HG03095 (cell line): ENCODE results near the gene SPAG16.

Source experiments
- ATAC-seq: cut with Tn5 transposase; IDR thresholded peaks from one replicate; pipeline ENCODE4 v1.9.1; 2021; ENCODE audit warnings: moderate library complexity; ENCODE audit not compliant: unreplicated experiment

SPAG16 gene

DNA sequence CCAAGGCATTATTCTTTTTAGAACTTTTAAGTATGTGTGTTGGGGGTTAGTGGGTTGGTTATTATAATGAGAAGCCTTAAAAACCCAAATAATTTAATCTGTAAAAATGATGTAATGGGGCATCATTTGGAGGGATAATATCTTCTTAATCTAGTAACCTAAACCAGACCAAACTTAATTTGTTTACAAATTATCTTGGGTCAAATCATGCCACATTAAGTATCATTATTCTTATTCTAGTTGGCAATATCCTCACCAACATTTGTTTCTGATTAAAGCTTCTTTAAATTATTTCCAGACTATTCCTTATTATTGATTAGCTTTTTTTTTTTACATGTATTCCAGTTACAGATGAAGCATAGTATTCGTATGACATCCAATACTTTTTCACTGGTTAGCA, 1041.1 kb downstream of the SPAG16 start:
- no peak for ATAC-seq

DNA sequence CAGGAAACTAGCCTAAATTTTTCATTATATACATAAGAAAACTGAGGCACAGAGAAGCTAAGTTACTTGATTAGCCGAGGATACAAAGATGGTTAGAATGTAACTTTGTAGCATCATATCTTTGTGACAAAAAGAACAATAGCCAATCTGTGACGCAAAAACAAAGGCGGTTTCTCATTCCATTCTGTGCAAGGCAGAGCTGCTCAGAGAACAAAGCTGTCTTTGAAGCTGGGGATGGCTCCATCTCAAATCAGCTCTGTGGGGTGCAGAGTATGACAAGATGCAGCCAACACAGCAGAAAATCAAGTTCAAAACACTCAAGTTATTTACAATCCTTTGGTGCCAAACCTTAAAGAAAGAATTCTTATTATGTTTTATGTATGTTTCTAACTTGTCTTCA, 1044.7 kb downstream of the SPAG16 start:
- no peak for ATAC-seq

GRCh38 chr2:214341646-214342045, 1057.4 kb downstream of the SPAG16 start:
- no peak for ATAC-seq

GRCh38 chr2:214358506-214358905, 1074.2 kb downstream of the SPAG16 start:
- ATAC-seq, result no peak

GRCh38 chr2:214361116-214361515, 1076.9 kb downstream of the SPAG16 start:
- no peak for ATAC-seq

DNA sequence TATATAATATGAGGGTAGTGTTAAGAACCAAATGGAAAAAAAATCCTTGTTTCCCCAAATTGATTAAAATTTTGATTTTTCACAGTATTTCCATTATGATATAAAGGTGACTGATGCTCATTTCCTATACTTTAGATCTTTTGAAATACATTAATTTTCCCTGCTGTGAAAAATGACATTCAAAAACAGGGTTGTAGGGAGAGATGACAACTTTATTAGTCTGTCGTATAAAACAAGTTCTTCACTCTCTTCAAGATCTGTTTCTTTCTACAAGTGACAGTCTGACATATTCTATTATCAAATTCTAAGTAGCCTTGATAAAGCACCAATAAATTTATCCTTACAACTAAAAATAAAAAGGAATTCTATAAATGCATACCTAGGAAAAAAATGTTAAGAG, 1081.3 kb downstream of the SPAG16 start:
- ATAC-seq, result no peak

GRCh38 chr2:214367171-214367570, 1082.9 kb downstream of the SPAG16 start:
- ATAC-seq, result no peak

DNA sequence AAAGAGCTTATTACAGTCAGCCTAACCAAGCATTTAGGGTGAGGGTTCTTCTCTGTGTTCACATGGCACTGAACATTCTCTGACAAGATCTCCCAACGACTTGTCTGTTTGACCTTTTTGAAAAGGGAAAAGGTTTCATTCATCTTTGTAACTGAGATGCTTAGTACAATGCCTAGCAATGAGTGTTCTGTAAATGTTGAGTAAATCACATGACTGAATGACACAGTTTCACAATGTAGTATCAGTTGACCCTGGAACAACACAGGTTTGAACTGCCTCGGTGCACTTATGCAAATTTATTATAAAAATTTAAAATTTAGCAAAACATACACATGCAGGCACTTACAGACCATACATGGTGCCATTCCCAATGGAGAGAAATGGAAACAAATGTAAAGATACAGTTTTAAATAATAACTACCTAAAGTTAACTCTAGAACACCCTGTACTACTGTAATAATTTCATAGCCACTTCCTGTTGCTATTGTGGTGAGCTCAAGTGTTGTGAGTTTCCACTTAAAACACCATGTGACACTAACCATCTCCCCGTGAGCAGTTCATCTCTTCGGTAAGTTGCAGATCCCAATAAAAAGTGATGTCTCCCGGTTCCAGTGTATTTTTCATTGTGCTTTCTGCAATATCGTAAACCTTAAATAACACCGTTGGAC, 1092.5 kb downstream of the SPAG16 start:
- no peak for ATAC-seq

DNA sequence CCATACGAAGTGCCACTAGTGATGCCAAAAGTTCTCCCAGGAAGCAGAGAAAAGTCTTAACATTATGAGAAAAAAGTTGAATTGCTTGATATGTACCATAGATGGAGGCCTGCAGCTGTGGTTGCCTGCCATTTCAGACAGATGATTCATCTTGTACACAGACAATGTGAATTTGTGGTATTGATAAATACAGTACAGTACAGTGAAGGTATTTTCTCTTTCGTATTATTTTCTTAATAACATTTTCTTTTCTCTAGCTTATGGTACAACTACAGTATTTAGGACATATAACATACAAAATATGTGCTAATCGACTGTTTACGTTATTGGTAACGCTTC, 1093.0 kb downstream of the SPAG16 start:
- ATAC-seq, result no peak

DNA sequence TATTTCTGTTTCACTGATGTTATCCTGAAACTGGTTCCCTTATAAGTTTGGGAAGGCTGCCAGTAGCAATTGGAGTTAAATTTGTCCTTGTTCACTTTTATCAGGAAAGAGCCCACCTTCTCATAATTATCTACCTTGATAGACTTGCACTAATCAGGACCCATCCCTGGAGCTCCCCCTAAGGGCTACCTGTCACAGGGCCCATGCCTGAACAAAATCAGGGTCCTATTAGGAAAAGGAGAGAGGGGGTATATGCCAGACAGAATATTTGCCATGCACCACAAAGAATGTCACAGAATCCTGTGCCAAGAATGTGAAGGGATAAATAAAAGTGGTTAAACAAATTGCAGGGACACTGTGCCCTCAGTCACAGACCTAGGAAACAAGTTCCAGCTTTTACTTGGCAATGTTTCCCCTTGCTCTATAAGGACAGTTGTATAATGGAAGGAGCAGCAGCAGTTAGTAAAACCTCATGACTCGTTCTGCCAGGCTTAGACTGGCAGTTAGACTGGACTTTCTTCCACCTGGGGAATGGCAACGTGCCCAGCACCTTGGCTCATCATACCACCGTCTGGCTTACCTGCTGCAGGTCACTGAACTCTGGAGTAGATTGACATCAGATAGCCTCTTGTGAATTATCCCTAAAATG, 1094.3 kb downstream of the SPAG16 start:
- no peak for ATAC-seq

GRCh38 chr2:214379227-214379626, 1095.0 kb downstream of the SPAG16 start:
- no peak for ATAC-seq

- no peak for ATAC-seq
These were observed 1096.4 kb downstream of the SPAG16 start for GRCh38 chr2:214380681-214381080.

DNA sequence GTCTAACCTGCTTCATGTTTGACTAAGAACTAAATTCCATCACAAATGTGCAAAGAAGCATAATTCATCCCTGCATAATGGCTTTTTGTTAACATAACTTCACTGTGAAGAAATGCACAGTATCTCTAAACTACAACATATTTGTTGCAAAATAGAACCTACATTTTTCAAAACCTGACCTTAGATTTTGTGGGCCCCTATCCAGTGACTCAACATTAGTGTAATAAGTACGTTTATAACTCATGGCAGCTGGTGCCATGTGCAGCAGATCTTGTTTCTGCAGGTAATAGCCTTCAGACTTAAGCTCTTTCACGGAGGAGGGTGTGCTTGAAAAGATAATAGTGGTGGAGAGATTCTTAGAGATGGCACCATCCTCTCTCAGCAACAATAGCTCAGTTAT, 1098.0 kb downstream of the SPAG16 start:
- no peak for ATAC-seq

GRCh38 chr2:214386720-214387119, 1102.5 kb downstream of the SPAG16 start:
- ATAC-seq, result no peak

- no peak for ATAC-seq
These were observed 1105.1 kb downstream of the SPAG16 start for GRCh38 chr2:214389334-214389733.

GRCh38 chr2:214393796-214394195, 1109.5 kb downstream of the SPAG16 start:
- no peak for ATAC-seq

- ATAC-seq, result no peak
These were observed 1110.8 kb downstream of the SPAG16 start for GRCh38 chr2:214395040-214395439.

DNA sequence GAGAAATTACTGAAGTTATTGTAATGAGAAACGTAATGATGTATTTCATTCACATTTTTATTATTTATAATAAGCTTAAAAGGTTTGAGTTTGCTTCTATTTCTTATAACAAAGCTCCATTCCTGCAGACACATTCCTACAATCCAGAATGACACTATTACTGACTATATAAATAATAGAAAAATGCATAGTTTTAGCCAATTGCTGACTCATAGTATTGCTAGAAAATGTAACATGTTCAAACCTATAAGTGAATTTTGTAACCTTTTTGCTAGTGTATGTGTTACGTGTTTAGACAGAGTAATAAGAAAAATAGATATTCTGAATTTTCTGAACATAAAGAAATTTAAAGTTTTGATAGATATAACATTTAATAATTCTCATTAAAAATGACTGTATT, 1117.3 kb downstream of the SPAG16 start:
- ATAC-seq, result no peak

- ATAC-seq, result no peak
These were observed 1126.0 kb downstream of the SPAG16 start for GRCh38 chr2:214410128-214410775.

DNA sequence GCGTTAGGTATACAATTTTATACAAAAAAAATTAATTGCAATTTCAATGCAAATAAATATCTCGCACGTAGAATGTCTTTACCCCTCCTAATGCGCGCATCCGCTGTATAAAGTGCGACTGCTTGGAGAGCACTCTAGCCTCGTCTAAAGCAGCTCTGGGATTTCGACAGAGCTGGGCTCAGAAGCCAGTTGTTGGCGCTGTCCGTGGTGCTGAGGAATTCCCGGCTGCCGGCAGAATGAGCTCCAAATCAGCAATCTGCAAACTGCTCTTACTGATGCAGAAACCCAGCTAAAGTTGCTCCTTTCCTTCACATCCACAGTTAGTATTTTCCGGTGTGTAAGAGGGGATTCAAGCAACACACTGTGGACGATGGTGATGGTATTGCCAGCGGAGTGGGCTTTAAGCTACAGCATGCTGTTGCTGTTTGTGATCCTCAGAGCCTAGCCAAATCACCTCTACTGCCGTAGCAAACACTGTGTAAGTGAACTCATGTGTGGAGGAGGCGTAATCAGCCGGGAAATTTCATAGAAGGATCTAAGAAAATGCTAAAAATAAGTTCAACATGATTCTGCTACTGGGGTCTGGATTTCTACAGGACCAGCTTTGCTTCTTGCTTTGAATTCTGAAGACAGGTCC, 1126.8 kb downstream of the SPAG16 start, which contains the start of gene VWC2L:
Gene VWC2L (plus strand): TSS at position 137 of the 637 bp plus-strand sequence. CDS start 3,140 bp downstream, outside the sequence.
- ATAC-seq, result no peak

- no peak for ATAC-seq
These were observed 1128.4 kb downstream of the SPAG16 start for GRCh38 chr2:214412679-214413078.

DNA sequence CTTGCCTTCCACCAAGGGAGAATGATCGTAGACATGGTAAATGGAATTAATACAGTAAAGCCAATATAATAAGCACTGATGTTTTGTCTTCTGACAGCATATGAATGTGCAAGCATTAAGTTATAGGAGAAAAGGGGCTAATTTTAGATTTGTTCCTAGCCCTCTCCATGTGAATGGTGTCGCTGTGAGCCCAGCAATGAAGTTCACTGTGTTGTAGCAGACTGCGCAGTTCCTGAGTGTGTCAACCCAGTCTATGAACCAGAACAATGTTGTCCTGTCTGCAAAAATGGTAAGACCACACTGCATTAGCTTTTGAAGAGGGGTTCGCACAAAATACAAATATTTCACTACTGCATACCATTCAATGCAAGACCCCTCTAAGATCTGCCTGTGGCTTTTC, 1152.2 kb downstream of the SPAG16 start:
- ATAC-seq, result no peak
